Prostate gland (tissue), 2 donors: ENCODE measurements around the gene MTG1. TPM values are rescaled to one million over a fixed set of nuclear protein-coding genes. Genes with fewer than 3 reads are reported as not detected.
"Not testable (repeated sequence)": the region's sequence is repeated elsewhere in the genome, so short reads cannot be mapped to it uniquely, and the experiment has no call there.

Source experiments
- DNase-seq: peaks from one replicate; pipeline ENCODE4 v3.0.0-alpha.2; 2019; ENCODE audit warnings: low spot score
- H3K27ac ChIP-seq, 2 donors: fragments of 200-600 bp; sonication (generic); 2 replicates each; pipeline ENCODE4 v1.5.1; 2017 to 2019
- H3K27me3 ChIP-seq: fragments of 200-600 bp; sonication (generic); replicated peaks from 2 replicates; pipeline ENCODE4 v1.5.1; 2019; ENCODE audit not compliant: insufficient read depth
- H3K36me3 ChIP-seq, 2 donors: fragments of 200-600 bp; sonication (generic); 1 replicate in 1 of 2; 2 replicates in 1 of 2; pipeline versions ENCODE4 v1.5.1 to v1.8.1; 2017 to 2019
- H3K4me1 ChIP-seq: fragments of 200-600 bp; sonication (generic); replicated peaks from 2 replicates; pipeline ENCODE4 v1.5.1; 2019
- H3K4me3 ChIP-seq, 2 donors: fragments of 200-600 bp; sonication (generic); 2 replicates each; pipeline ENCODE4 v1.5.1; 2017 to 2019
- H3K9me3 ChIP-seq: fragments of 200-600 bp; sonication (generic); 2 replicates; pipeline ENCODE4 v1.5.1; 2017
- POLR2A ChIP-seq: fragments of 450-650 bp; IDR thresholded peaks from one replicate; pipeline ENCODE4 v1.6.1; 2016; ENCODE audit warnings: antibody characterized with exemption, mild to moderate bottlenecking
- POLR2AphosphoS5 ChIP-seq: sonication (generic); formaldehyde crosslinking; IDR thresholded peaks from one replicate; pipeline ENCODE4 v1.6.1; 2017; ENCODE audit warnings: antibody characterized with exemption
- WGBS: methylation state at CpG from one replicate; pipeline ENCODE4 v1.1.5; 2018; 5-methylcytosine and 5-hydroxymethylcytosine counted together
- intact Hi-C: fragments of 100-400 bp; cut with DNase I; formaldehyde crosslinking; loops from one replicate; pipeline ENCODE4 v1.14.2; 2022
- total RNA-seq, 2 donors: library from RNA; depleted of rRNA; stranded (reverse); fragments of >200 nt; gene quantifications; one replicate each; pipeline ENCODE4 v1.1.0, GENCODE V29; 2016
- TF ChIP-seq, protein P1 (sequence below), 4 experiments: fragments of 200-600 bp in 2 of 4; fragments of 450-650 bp in 2 of 4; sonication (generic) in 2 of 4; IDR thresholded peaks; 1 replicate in 3 of 4; 2 replicates in 1 of 4; pipeline ENCODE4 v1.5.1; 2016 to 2019; ENCODE audit warnings: antibody characterized with exemption in 4 of 4, mild to moderate bottlenecking in 2 of 4, moderate library complexity in 2 of 4

The MTG1 gene
- total RNA-seq, 2 donors from 2014 or later: 26.8 to 67.4 TPM

DNA sequence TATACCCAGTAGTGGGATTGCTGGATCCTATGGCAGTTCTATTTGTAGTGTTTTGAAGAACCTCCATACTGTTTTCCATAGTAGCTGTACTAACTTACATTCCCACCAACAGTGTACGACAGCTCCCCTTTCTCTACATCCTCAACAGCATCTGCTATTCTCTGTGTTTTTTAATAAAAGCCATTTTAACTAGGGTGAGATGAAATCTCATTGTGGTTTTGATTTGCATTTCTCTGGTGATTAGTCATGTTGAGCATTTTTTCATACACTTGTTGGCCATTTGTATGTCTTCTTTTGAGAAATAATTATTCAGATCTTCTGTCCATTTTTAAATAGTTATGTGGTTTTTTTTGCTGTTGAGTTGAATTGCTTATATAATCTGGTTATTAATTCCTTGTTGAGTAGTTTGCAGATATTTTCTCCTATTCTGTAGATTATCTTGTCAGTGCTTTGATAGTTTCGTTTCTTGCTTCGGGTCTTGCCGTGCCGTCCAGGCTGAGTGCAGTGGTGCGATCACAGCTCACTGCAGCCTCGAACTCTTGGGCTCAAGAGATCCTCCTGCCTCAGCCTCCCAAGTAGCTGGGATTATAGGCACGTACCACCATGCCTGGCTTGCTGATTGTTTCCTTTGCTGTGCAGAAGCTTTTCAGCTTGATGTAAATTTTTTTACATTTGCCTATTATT is 12.0 kb downstream of the MTG1 start:
- H3K36me3 ChIP-seq: peaks cover 0 to 7% of the 10 kb centered on the region in 2 donors

DNA sequence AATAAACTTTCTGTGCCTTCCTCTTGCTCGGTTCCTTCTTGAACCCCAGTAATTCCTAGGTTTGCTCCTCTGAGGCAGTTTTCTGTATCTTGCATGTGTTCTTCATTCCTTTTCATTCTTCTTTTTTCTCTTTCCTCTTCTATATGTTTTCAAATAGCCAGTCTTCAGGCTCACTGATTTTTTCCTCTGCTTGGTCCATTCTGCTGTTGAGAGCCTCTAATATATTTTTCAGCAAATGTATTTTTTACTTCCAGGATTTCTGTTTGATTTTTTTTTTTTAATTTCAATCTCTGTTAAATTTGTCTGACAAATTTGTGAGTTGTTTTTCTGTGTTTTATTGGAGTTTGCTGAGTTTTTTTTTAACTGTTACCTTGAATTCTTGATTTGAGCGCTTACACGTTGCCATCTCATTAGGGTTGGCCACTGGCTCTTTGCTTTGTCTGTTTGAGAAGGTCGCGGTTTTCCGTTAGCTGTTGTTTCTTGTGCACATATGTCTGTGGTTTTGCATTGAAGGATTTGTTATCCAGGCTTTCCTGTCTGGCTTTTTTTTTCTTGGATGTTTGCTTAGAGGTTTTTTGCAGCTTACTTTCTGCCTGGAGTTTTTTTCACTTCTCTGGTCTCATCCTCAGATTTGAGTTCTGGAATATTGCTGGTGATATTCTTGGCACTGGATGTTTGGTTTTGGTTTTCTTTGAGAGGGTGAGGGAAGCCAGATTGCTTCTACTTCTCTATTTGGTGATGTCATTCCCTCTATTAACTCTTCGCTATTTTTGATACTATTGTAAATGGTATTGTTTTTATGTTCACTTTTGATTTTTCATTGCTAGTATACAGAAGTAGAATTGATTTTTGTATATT is 17.8 kb downstream of the MTG1 start:
- intact Hi-C loops: no loop called here
- H3K4me3 ChIP-seq: no peak overlapping the region
- H3K27me3 ChIP-seq: no peaks in the 10 kb centered on the region
- 97% methylated on average over 7 of the region's 7 CpGs for WGBS
- DNase-seq: no peak
- H3K36me3 ChIP-seq: no peaks in the 10 kb centered on the region
- H3K4me1 ChIP-seq: no peaks in the 10 kb centered on the region
- TF ChIP-seq POLR2AphosphoS5: no peak
- TF ChIP-seq, protein P1, sequence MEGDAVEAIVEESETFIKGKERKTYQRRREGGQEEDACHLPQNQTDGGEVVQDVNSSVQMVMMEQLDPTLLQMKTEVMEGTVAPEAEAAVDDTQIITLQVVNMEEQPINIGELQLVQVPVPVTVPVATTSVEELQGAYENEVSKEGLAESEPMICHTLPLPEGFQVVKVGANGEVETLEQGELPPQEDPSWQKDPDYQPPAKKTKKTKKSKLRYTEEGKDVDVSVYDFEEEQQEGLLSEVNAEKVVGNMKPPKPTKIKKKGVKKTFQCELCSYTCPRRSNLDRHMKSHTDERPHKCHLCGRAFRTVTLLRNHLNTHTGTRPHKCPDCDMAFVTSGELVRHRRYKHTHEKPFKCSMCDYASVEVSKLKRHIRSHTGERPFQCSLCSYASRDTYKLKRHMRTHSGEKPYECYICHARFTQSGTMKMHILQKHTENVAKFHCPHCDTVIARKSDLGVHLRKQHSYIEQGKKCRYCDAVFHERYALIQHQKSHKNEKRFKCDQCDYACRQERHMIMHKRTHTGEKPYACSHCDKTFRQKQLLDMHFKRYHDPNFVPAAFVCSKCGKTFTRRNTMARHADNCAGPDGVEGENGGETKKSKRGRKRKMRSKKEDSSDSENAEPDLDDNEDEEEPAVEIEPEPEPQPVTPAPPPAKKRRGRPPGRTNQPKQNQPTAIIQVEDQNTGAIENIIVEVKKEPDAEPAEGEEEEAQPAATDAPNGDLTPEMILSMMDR (IDR thresholded peaks at IDR 0.05): no peak
- TF ChIP-seq POLR2A: no peak
- H3K27ac ChIP-seq: no peak overlapping the region
- H3K9me3 ChIP-seq: no peaks in the 10 kb centered on the region

More for the DNA sequence above, 12.0 kb downstream of the MTG1 start:
- DNase-seq: no peak
- H3K9me3 ChIP-seq: no peaks in the 10 kb centered on the region
- H3K27me3 ChIP-seq: no peaks in the 10 kb centered on the region
- TF ChIP-seq POLR2AphosphoS5 (no peak), POLR2A (no peak)
- TF ChIP-seq, protein P1 (IDR thresholded peaks at IDR 0.05): no peak
- no peak overlapping the region for H3K4me3 ChIP-seq
- WGBS: 93% methylated on average over 8 of the region's 8 CpGs
- no peak overlapping the region for H3K27ac ChIP-seq
- H3K4me1 ChIP-seq: no peaks in the 10 kb centered on the region
- intact Hi-C loops: no loop called here

DNA sequence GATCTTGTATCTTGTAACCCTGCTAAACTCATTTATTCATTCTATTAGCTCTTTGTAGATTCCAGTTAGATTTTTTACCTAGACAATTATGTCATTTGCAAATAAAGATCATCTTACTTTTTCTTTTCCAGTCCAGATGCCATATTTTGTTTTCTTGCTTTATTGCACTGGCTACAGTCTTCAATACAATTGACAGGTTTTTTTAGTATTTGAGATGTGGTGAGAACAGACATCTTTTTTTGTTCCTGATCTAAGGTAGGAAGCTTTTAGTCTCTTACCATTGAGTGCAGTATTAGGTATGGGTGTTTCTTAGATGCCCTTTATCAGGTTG is 18.4 kb downstream of the MTG1 start:
- intact Hi-C loops: no loop called here
- no peak for DNase-seq
- no peaks in the 10 kb centered on the region for H3K27me3 ChIP-seq
- no peaks in the 10 kb centered on the region for H3K9me3 ChIP-seq
- no peak overlapping the region for H3K27ac ChIP-seq
- H3K36me3 ChIP-seq: no peaks in the 10 kb centered on the region
- no peak for TF ChIP-seq POLR2A
- no peak overlapping the region for H3K4me3 ChIP-seq
- no peaks in the 10 kb centered on the region for H3K4me1 ChIP-seq

DNA sequence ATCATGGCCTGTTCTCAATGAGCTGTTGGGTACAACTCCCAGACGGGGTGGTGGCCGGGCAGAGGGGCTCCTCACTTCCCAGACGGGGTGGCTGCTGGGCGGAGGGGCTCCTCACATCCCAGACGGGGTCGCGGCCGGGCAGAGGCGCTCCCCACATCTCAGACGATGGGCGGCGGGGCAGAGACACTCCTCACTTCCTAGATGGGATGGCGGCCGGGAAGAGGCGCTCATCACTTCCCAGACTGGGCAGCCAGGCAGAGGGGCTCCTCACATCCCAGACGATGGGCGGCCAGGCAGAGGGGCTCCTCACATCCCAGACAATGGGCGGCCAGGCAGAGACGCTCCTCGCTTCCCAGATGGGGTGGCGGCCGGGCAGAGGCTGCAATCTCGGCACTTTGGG is 20.4 kb downstream of the MTG1 start:
- H3K4me1 ChIP-seq, H3K36me3 ChIP-seq, DNase-seq, intact Hi-C loops, H3K9me3 ChIP-seq, H3K4me3 ChIP-seq, H3K27me3 ChIP-seq, H3K27ac ChIP-seq: not testable (repeated sequence)
- over 99% methylated on average over 11 of the region's 23 CpGs for WGBS

DNA sequence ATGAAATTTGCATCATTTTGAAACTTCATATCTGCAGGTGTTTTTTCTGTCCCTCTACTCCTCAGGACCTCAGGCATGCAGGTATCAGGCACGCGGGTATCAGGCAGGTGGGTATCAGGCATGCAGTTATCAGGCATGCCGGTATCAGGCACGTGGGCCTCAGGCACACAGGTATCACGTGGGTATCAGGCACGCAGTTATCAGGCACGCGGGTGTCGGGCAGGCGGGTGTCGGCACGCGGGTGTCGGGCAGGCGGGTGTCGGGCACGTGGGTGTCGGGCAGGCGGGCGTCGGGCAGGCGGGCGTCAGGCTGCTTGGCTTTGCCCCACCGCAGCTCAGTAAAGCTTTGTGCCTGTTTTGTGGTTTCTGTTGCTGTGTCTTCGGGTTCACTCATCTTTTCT is 21.8 kb downstream of the MTG1 start:
- WGBS: 97% methylated on average over 25 of the region's 25 CpGs
- Histone ChIP-seq H3K27ac (no peak overlapping the region), H3K27me3 (no peaks in the 10 kb centered on the region), H3K4me3 (no peak overlapping the region), H3K9me3 (no peaks in the 10 kb centered on the region), H3K4me1 (no peaks in the 10 kb centered on the region), H3K36me3 (no peaks in the 10 kb centered on the region)
- intact Hi-C loops: no loop called here
- no peak for DNase-seq
- no peak for TF ChIP-seq POLR2A
- TF ChIP-seq, protein P1 (IDR thresholded peaks at IDR 0.05): no peak
- TF ChIP-seq POLR2AphosphoS5: no peak
